Panc1 (cell line): ENCODE measurements around the gene CDC45.

Experiments
- TCF7L2 ChIP-seq: IDR thresholded peaks from 2 replicates; pipeline ENCODE4 v1.6.1; 2011; ENCODE audit warnings: mild to moderate bottlenecking, low read depth, low read length, inconsistent platforms
- TF ChIP-seq, protein P1 (sequence below): fragments of 450-650 bp; IDR thresholded peaks from 2 replicates; pipeline ENCODE4 v1.5.1; 2017; ENCODE audit warnings: mild to moderate bottlenecking
- TF ChIP-seq, protein P2 (sequence below), 2 experiments: IDR thresholded peaks; 2 replicates each; pipeline ENCODE4 v1.6.1; 2011 to 2012; ENCODE audit warnings: low read depth in 2 of 2, control low read depth in 1 of 2, low read length in 1 of 2, mild to moderate bottlenecking in 1 of 2, moderate library complexity in 1 of 2; ENCODE audit not compliant: insufficient read depth in 1 of 2

DNA sequence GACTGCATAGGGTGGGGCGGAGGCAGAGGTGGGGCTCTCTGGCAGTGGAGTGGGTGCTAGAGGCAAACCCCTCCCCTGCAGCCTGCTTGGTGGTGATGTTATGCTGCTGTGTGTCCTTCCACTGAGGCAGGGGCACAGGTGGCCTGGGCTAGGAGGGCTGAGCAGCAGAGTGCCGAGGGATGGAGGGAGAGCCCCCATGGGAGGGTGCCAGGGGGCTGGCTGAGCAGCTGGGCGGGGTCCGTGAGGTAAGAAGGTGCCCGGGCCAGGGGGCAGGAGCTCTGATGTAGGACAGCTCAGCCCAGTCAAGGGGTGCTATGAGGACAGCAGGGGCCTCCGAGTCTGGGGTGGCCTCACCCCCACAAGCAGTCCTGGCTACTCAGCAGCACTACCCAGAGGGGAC is 40.3 kb downstream of the CDC45 start:
- TF ChIP-seq, protein P1, sequence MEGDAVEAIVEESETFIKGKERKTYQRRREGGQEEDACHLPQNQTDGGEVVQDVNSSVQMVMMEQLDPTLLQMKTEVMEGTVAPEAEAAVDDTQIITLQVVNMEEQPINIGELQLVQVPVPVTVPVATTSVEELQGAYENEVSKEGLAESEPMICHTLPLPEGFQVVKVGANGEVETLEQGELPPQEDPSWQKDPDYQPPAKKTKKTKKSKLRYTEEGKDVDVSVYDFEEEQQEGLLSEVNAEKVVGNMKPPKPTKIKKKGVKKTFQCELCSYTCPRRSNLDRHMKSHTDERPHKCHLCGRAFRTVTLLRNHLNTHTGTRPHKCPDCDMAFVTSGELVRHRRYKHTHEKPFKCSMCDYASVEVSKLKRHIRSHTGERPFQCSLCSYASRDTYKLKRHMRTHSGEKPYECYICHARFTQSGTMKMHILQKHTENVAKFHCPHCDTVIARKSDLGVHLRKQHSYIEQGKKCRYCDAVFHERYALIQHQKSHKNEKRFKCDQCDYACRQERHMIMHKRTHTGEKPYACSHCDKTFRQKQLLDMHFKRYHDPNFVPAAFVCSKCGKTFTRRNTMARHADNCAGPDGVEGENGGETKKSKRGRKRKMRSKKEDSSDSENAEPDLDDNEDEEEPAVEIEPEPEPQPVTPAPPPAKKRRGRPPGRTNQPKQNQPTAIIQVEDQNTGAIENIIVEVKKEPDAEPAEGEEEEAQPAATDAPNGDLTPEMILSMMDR: no peak
- no peak for TF ChIP-seq TCF7L2
- TF ChIP-seq, protein P2, sequence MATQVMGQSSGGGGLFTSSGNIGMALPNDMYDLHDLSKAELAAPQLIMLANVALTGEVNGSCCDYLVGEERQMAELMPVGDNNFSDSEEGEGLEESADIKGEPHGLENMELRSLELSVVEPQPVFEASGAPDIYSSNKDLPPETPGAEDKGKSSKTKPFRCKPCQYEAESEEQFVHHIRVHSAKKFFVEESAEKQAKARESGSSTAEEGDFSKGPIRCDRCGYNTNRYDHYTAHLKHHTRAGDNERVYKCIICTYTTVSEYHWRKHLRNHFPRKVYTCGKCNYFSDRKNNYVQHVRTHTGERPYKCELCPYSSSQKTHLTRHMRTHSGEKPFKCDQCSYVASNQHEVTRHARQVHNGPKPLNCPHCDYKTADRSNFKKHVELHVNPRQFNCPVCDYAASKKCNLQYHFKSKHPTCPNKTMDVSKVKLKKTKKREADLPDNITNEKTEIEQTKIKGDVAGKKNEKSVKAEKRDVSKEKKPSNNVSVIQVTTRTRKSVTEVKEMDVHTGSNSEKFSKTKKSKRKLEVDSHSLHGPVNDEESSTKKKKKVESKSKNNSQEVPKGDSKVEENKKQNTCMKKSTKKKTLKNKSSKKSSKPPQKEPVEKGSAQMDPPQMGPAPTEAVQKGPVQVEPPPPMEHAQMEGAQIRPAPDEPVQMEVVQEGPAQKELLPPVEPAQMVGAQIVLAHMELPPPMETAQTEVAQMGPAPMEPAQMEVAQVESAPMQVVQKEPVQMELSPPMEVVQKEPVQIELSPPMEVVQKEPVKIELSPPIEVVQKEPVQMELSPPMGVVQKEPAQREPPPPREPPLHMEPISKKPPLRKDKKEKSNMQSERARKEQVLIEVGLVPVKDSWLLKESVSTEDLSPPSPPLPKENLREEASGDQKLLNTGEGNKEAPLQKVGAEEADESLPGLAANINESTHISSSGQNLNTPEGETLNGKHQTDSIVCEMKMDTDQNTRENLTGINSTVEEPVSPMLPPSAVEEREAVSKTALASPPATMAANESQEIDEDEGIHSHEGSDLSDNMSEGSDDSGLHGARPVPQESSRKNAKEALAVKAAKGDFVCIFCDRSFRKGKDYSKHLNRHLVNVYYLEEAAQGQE (IDR thresholded peaks at IDR 0.05; ENCODE audit: insufficient read depth in 1 of 2, low read depth in 2 of 2, low read length in 1 of 2): no peak
